ENCODE data around the gene TLR9. TPM values are rescaled to one million over a fixed set of nuclear protein-coding genes. Genes with fewer than 3 reads are reported as not detected.

The TLR9 gene
- total RNA-seq, 1 experiment from 2014 or later: not detected

GRCh38 chr3:52246728-52247408, 21.4 kb upstream of the TLR9 start:
- no peak for DNase-seq (ENCODE audit: low read depth)

GRCh38 chr3:52246264-52246620, 20.8 kb upstream of the TLR9 start:
- DNase-seq (ENCODE audit: low read depth): no peak

GRCh38 chr3:52245322-52246263, 20.1 kb upstream of the TLR9 start, which contains the start of gene PPM1M:
TSS of gene PPM1M (plus strand) at chr3:52245759. CDS start at chr3:52245825, 66 bp downstream.
- DNase-seq (ENCODE audit: low read depth): peak; percentile 39

GRCh38 chr3:52243791-52244628, 18.6 kb upstream of the TLR9 start:
- DNase-seq (ENCODE audit: low read depth): peak; percentile 85

GRCh38 chr3:52242039-52242438, 16.6 kb upstream of the TLR9 start:
- no peak for DNase-seq (ENCODE audit: low read depth)

GRCh38 chr3:52240886-52241370, 15.5 kb upstream of the TLR9 start:
- DNase-seq (ENCODE audit: low read depth): no peak

GRCh38 chr3:52240059-52240885, 14.8 kb upstream of the TLR9 start:
- DNase-seq (ENCODE audit: low read depth): peak; percentile 81

- peak; percentile 57 for DNase-seq (ENCODE audit: low read depth)
These were observed 13.6 kb upstream of the TLR9 start, which contains the start of gene TWF2 for GRCh38 chr3:52238761-52239701. TSS of gene TWF2 (minus strand) at chr3:52239158. CDS start at chr3:52239016, 142 bp downstream.

GRCh38 chr3:52238193-52238760, 12.8 kb upstream of the TLR9 start:
- DNase-seq (ENCODE audit: low read depth): peak; percentile 30

- DNase-seq (ENCODE audit: low read depth): peak; percentile 96
These were observed 12.3 kb upstream of the TLR9 start for GRCh38 chr3:52237657-52238172.

- DNase-seq (ENCODE audit: low read depth): peak; percentile 50
These were observed 11.7 kb upstream of the TLR9 start for GRCh38 chr3:52237006-52237656.

- no peak for DNase-seq (ENCODE audit: low read depth)
These were observed 11.0 kb upstream of the TLR9 start for GRCh38 chr3:52236424-52236886.

GRCh38 chr3:52234516-52235447, 9.3 kb upstream of the TLR9 start:
- no peak for DNase-seq (ENCODE audit: low read depth)

- no peak for DNase-seq (ENCODE audit: low read depth)
These were observed 8.5 kb upstream of the TLR9 start for GRCh38 chr3:52233968-52234367.

- no peak for DNase-seq (ENCODE audit: low read depth)
These were observed 7.7 kb upstream of the TLR9 start for GRCh38 chr3:52233108-52233591.

- DNase-seq (ENCODE audit: low read depth): no peak
These were observed 7.0 kb upstream of the TLR9 start for GRCh38 chr3:52232279-52233107.

Data from M059J (cell line).